GM19438 (cell line): Measurements from ENCODE around the gene TM6SF1.
"Not testable (repeated sequence)": the region's sequence is repeated elsewhere in the genome, so short reads cannot be mapped to it uniquely, and the experiment has no call there.

Source experiments
- ATAC-seq: cut with Tn5 transposase; IDR thresholded peaks from one replicate; pipeline ENCODE4 v1.9.1; 2021; ENCODE audit warnings: low read depth; ENCODE audit not compliant: unreplicated experiment

TM6SF1 gene

GRCh38 chr15:83166830-83167229, 59.4 kb downstream of the TM6SF1 start:
- no peak for ATAC-seq

DNA sequence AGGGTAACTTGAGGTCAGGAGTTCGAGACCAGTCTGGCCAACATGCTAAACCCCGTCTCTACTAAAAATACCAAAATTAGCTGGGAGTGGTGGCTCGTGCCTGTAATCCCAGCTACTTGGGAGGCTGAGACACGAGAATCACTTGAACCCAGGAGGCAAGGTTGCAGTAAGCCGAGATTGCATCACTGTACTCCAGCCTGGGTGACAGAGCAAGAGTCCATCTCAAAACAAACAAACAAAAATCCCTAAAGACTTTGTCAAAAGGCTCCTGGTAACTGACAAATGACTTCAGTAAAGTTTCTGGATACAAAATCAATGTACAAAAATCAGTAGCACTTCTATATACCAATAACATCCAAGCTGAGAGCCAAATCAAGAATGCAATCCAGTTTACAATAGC, 62.1 kb downstream of the TM6SF1 start:
- not testable (repeated sequence) for ATAC-seq

DNA sequence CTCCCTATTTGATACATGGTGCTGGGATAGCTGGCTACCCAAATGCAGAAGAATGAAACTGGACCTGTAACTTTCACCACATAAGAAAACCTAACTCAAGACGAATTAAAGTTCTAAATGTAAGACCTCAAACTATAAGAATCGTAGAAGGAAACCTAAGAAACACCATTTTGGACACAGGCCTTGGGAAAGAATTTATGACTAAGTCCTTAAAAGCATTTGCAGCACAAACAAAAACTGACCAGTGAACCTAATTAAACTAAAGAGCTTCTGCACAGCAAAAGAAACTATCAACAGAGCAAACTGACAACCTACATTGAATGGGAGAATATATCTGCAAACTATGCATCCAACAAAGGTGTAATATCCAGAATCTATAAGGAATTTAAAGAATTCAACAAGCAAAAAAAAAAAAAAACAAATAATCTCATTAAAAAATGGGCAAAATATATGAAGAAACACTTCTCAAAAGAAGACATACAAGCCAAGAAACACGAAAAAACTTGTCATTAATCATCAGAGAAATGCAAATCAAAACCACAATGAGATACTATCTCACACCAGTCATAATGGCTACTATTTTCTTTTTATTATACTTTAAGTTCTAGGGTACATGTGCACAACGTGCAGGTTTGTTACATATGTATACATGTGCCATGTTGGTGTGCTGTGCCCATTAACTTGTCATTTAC, 63.2 kb downstream of the TM6SF1 start:
- no peak for ATAC-seq

DNA sequence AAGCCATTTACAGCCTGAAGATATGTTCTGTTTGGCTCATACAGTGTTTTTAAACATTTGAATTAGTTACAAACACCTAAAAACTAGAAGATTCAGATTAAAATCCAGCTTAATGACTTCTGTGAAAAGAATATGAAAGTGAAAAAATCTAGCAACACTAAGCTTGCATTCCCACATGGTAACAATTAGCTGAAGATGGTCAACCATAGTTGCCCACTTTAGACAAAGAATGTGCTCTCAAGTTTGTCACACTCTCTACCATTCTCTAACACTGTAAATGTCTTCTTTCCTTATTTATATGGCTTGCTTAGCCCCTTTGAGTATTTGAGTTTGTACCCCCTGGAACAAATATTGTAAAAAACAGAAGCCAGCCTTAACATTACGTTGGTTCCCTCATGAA, 67.4 kb downstream of the TM6SF1 start:
- no peak for ATAC-seq

DNA sequence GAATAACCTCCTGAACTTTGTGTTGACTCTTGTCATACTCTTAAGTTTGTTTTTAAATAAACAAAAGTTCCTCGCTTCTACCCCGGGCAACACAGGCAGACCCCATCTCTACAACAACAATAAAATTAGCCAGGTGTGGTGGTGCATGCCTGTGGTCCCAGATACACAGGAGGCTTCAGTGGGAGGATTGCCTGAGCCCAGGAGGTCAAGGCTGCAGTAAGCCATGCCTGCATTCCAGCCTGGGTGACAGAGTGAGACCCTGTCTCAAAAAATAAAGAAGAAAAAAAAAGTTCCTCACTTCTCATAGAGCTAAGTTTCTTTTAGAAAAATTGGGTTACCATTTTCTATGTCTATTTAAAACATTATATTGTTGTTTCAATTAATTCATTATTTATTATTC, 70.9 kb downstream of the TM6SF1 start:
- no peak for ATAC-seq

DNA sequence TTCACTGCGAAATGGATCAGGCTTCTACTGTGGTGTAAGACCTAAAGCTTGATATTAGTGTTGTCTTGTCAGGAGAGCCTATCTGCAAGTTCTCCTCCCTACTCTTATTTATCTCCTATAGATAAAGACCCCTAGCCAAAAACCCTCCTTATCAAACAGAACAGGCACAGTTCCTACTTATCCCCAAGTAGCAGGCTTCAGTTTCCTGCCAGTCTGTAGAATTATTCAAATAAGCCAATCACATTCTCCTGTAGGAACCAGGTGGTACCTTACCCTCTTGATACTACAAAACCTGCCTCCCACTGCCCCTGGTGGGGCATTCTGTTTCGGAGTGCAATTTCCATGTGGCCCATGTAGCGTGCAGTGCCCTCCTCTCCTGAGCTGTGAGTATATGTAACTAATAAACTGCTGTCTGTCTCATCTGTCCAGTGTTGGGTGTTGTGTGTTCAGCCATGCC, 71.5 kb downstream of the TM6SF1 start:
- ATAC-seq: no peak

GRCh38 chr15:83185561-83185960, 78.1 kb downstream of the TM6SF1 start:
- no peak for ATAC-seq
